NCI-H460 (cell line): Measurements from ENCODE around the gene LACTB. TPM values are rescaled to one million over a fixed set of nuclear protein-coding genes. Genes with fewer than 3 reads are reported as not detected.

ENCODE experiments used
- DNase-seq: peaks from one replicate; pipeline ENCODE4 v3.0.0-alpha.2; 2016; ENCODE audit warnings: low read depth; ENCODE audit errors: extremely low read depth
- polyA plus RNA-seq: library from polyadenylated mRNA; depleted of rRNA; stranded (reverse); fragments of >200 nt; gene quantifications from 2 replicates; pipeline ENCODE4 v1.2.3, GENCODE V29; 2014; cell fraction: nucleus; rRNA removed
- total RNA-seq: library from RNA; depleted of rRNA; stranded (reverse); fragments of >200 nt; shearing (Covaris generic); gene quantifications from 2 replicates; pipeline ENCODE4 v1.2.3, GENCODE V29; 2014; rRNA removed

Gene LACTB
- 7.4 and 7.5 TPM in 2 replicates for total RNA-seq
- 6.9 and 8.7 TPM in 2 replicates for polyA plus RNA-seq

- peak; percentile 70 for DNase-seq
These were observed at the start of gene LACTB for GRCh38 chr15:63121382-63122001. LACTB (plus strand) TSS chr15:63121861; CDS start chr15:63121872, 11 bp downstream.

GRCh38 chr15:63072023-63072650 is 49.5 kb upstream of the LACTB start:
- no peak for DNase-seq

- no peak for DNase-seq
These were observed 48.8 kb upstream of the LACTB start for GRCh38 chr15:63072809-63073277.

- no peak for DNase-seq
These were observed 48.0 kb upstream of the LACTB start for GRCh38 chr15:63073497-63074172.

- DNase-seq = no peak
These were observed 46.4 kb upstream of the LACTB start for GRCh38 chr15:63075015-63075983.

- DNase-seq = no peak
These were observed 45.5 kb upstream of the LACTB start for GRCh38 chr15:63075984-63076713.

GRCh38 chr15:63076714-63077046 is 45.0 kb upstream of the LACTB start:
- no peak for DNase-seq

- no peak for DNase-seq
These were observed 43.7 kb upstream of the LACTB start for GRCh38 chr15:63077952-63078351.

GRCh38 chr15:63079947-63080626 is 41.6 kb upstream of the LACTB start:
- no peak for DNase-seq

GRCh38 chr15:63080634-63081250 is 40.9 kb upstream of the LACTB start:
- no peak for DNase-seq

- DNase-seq = no peak
These were observed 39.3 kb upstream of the LACTB start for GRCh38 chr15:63082366-63082765.

- no peak for DNase-seq
These were observed 38.6 kb upstream of the LACTB start for GRCh38 chr15:63083044-63083443.

GRCh38 chr15:63083541-63083940 is 38.1 kb upstream of the LACTB start:
- DNase-seq = no peak

- DNase-seq = no peak
These were observed 36.9 kb upstream of the LACTB start for GRCh38 chr15:63084806-63085205.

- DNase-seq = no peak
These were observed 36.4 kb upstream of the LACTB start for GRCh38 chr15:63085289-63085688.

GRCh38 chr15:63086271-63086670 is 35.4 kb upstream of the LACTB start:
- no peak for DNase-seq

- no peak for DNase-seq
These were observed 34.7 kb upstream of the LACTB start for GRCh38 chr15:63086947-63087346.

GRCh38 chr15:63088533-63089245 is 33.0 kb upstream of the LACTB start:
- no peak for DNase-seq
